Epithelial cell of esophagus (primary cell): ENCODE measurements around the gene BAIAP2L1.

Experiments
- DNase-seq: peaks from one replicate; pipeline ENCODE4 v3.0.0; 2010; ENCODE audit warnings: low read depth
- H3K4me3 ChIP-seq: 2 replicates; pipeline ENCODE4 v1.5.1; 2011; ENCODE audit warnings: mild to moderate bottlenecking, low read length, control low read depth
- TF ChIP-seq, protein P1 (sequence below): IDR thresholded peaks from 2 replicates; pipeline ENCODE4 v1.5.1; 2011; ENCODE audit warnings: low read depth, mild to moderate bottlenecking, low read length, control low read depth, inconsistent platforms; ENCODE audit not compliant: insufficient read depth; ENCODE audit errors: missing control alignments

BAIAP2L1 gene

DNA sequence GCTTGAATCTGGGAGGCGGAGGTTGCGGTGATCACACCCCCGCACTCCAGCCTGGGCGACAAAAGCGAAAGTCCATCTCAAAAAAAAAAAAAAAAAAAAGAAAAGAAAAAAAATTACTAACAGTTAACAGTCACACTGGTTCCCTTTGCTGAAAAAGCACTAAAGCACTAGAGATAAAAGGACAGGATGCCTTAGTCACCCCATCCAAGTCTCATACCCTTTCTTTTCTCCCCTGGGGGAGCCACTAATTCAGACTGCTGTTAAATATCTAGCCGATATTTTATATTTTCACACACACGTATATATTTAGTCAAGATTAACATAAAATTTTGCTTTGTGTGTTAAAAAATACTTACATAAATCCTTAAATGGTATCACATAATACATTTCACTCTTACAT, 25.2 kb downstream of the BAIAP2L1 start:
- H3K4me3 ChIP-seq = no peak overlapping the region
- TF ChIP-seq, protein P1, sequence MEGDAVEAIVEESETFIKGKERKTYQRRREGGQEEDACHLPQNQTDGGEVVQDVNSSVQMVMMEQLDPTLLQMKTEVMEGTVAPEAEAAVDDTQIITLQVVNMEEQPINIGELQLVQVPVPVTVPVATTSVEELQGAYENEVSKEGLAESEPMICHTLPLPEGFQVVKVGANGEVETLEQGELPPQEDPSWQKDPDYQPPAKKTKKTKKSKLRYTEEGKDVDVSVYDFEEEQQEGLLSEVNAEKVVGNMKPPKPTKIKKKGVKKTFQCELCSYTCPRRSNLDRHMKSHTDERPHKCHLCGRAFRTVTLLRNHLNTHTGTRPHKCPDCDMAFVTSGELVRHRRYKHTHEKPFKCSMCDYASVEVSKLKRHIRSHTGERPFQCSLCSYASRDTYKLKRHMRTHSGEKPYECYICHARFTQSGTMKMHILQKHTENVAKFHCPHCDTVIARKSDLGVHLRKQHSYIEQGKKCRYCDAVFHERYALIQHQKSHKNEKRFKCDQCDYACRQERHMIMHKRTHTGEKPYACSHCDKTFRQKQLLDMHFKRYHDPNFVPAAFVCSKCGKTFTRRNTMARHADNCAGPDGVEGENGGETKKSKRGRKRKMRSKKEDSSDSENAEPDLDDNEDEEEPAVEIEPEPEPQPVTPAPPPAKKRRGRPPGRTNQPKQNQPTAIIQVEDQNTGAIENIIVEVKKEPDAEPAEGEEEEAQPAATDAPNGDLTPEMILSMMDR = no peak
- no peak for DNase-seq

DNA sequence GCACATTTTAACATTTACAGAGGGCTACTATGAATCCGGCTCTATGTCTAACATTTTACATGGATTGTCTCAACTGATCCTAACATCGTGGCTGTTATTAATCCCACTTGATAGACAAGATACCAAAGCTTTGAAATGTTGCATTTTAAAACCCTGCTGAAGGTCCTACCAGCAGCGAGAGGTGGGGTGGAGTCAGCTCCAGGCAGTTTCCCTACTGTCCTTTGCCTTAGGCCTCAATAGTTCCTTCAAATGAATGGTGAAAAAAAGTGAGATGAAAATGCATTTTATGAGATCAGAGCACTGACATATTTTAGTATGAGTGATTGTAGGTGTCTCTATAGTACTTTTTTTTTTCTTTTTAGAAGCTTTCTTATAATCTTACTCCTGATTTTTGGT, 26.6 kb downstream of the BAIAP2L1 start:
- TF ChIP-seq, protein P1 = no peak

GRCh38 chr7:98372993-98373392, 27.9 kb downstream of the BAIAP2L1 start:
- H3K4me3 ChIP-seq = no peak overlapping the region
- peak; percentile 82 for DNase-seq
- TF ChIP-seq, protein P1 = no peak

More for the DNA sequence above, 26.6 kb downstream of the BAIAP2L1 start:
- no peak for DNase-seq
- no peak overlapping the region for H3K4me3 ChIP-seq

- no peak overlapping the region for H3K4me3 ChIP-seq
- peak; percentile 31 for DNase-seq
- TF ChIP-seq, protein P1 = no peak
Measured at GRCh38 chr7:98369726-98370125, 31.2 kb downstream of the BAIAP2L1 start.

DNA sequence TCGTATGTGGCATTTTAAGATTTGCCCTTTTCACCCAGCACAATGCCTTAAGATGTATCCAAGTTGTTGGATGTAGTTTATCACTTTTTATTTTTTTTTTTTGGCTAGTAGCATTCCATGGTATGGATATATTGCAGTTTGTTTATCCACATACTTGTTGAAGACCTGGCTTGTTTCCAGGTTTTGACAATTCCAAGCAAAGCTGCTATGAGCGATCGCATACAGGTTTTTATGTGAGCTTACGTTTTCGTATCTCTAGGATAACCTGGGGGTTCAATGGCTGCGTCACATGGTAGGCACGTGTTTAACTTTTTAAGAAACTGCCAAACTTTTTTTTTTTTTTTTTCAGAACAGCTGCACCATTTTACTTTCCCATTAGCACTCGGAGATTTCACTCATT, 32.2 kb downstream of the BAIAP2L1 start:
- no peak overlapping the region for H3K4me3 ChIP-seq
- no peak for DNase-seq
- TF ChIP-seq, protein P1 = no peak

GRCh38 chr7:98366562-98366938, 34.3 kb downstream of the BAIAP2L1 start:
- no peak for DNase-seq

GRCh38 chr7:98365863-98366561, 34.9 kb downstream of the BAIAP2L1 start:
- DNase-seq = no peak
- TF ChIP-seq, protein P1 = no peak
- H3K4me3 ChIP-seq = no peak overlapping the region

More at GRCh38 chr7:98366562-98366938, 34.3 kb downstream of the BAIAP2L1 start:
- no peak overlapping the region for H3K4me3 ChIP-seq
- TF ChIP-seq, protein P1 = no peak
